Stimulated activated CD4-positive, alpha-beta T cell treated with anti-CD3 and anti-CD28 coated beads, Interleukin-1b, Interleukin-23, amount 100 ng/mL, for 24 hours (primary cell): ENCODE measurements around the gene BCAS3.
"Not testable (repeated sequence)": the region's sequence is repeated elsewhere in the genome, so short reads cannot be mapped to it uniquely, and the experiment has no call there.

Experiments
- DNase-seq, 4 experiments: peaks; one replicate each; pipeline ENCODE4 v3.0.0-alpha.2; 2020; ENCODE audit warnings: low read depth in 4 of 4, low spot score in 1 of 4

The BCAS3 gene

DNA sequence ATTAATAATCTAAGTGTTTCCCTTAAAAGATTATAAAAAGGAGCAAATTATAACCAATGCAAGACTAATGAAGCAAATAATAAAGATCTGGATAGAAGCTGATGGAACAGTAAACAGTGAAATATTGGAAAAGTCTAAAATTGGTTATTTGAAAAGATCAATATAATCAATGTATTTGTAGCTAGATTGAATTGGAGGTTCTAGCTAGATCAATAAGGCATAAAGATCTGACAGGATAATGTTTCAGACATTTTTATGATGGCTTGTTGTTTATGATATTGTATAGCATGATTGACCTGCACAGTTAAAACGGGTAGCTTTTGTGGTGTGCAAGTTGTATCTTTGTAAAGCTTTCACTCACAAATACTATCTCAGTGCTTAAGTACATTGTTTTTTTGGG lies 245.3 kb downstream of the BCAS3 start:
- DNase-seq = no peak

DNA sequence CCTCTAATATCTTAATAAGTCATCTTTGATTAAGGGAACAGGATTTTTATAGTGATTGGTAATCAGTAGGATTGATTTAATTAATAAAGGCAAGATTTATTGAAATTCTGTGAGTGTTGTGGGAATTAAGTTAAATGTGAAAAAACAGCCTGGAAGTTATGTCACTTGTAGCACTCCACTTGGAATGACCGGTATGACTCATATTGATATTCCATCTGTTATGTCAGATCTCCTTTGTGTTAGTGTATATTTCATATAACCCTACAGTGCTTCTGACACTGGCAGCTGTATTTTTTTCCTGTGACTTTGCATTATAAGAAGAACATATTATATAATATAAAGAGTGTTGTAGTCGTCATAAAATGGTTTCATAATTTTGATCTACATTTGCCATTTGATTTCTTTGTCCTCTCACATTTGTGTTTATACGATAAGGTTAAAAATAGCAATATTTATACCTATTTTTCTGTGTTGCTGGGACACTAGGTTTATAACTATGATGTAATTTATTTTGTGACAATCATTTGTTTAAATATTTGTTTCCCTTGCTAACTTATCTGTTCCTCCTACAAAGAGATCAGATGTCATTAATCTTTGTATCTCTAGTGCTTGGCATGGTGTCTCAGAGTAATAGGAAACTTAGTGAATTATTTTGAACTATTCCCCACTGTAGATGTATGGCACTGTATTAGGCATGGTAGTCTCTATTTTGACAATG lies 249.0 kb downstream of the BCAS3 start:
- no peak for DNase-seq

DNA sequence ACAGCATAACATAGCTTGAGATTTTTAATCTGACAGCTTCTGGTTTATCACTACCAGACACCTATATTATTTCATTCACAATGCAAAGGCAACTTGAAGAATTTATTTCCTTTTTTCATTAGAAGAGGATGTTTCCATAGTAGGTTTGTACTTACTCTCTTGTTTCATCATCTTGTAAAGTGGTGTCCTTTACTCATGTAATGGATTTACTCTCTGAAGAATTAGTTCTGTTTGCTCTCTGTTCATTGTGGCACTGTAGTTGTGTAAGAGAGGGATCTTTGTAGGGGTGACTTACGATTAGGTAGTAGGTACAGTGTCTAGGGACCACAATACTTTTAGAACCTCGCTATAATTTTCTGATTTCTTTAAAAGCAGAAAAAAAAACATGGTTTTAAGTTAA lies 256.1 kb downstream of the BCAS3 start:
- DNase-seq = no peak

DNA sequence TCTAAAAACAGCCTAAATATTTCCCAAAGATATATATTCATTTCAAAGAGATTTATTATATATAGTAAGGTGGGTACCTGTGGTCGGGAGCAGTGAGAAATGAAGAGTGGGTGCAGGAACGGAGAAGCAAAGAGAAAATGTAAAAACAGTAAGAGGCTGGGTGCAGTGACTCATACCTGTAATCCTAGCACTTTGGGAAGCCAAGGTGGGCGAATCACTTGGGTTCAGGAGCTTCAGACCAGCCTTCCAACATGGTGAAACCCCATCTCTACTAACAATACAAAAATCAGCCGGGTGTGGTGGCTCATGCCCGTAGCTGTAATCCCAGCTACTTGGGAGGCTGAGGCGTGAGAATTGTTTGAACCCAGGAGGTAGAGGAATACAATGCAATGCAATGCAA lies 257.1 kb downstream of the BCAS3 start:
- no peak for DNase-seq

DNA sequence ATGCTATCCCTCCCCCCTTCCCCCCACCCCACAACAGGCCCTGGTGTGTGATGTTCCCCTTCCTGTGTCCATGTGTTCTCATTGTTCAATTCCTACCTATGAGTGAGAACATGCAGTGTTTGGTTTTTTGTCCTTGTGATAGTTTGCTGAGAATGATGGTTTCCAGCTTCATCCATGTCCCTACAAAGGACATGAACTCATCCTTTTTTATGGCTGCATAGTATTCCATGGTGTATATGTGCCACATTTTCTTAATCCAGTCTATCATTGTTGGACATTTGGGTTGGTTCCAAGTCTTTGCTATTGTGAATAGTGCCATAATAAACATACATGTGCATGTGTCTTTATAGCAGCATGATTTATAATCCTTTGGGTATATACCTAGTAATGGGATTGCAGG lies 258.3 kb downstream of the BCAS3 start:
- DNase-seq = not testable (repeated sequence)

DNA sequence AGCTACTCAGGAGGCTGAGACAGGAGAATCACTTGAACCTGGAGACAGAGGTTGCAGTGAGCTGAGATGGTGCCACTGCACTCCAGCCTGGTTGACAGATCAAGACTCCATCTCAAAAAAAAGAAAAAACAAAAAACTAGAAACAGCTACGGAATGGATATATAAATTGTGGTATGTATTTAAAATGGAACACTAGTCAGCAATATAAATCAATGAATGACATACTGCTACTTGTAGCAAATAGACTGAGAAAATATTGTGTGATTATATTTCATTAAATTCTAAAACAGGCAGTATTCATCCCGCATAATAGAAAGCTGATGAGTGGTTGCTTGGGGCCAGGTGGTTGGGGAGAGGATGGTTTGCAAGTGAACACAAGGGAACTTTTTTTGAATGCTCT lies 261.7 kb downstream of the BCAS3 start:
- no peak for DNase-seq

DNA sequence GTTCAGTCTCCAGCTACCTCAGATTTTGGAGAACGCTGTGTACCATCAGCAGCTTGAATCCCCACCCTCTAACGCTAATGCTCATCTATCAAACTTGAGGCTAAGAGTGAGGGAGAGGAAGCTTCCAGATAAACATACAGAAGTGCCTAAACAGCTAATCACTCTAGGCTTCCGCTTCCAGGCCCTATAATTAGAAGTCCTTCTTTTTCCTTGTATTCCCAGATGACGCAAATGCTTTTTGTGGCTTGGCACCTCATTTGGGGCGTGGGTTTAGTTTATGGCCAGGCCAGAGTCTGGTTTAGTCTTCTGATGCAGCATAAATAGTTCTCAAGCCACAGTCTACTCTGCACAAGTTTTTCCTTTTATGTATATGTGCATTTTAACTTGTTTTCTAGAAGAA lies 263.4 kb downstream of the BCAS3 start:
- DNase-seq = no peak

DNA sequence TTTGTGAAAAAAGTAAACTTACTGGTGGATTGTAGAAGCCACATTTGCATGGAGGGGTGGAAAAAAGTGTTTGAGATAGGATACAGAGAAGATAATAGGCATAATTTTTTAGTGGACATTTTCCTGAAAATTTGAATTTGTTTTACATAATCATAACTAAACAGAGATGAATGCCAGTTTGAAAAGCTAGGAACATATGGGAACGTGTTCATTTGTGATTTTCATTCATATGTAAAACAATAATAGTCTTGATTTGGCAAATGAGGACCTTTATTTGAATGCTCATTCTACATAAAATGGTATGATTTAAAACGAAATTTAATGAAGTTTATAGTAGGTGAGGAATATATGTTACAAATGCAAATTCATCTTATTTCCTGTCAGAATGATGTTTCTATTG lies 263.9 kb downstream of the BCAS3 start:
- no peak for DNase-seq

DNA sequence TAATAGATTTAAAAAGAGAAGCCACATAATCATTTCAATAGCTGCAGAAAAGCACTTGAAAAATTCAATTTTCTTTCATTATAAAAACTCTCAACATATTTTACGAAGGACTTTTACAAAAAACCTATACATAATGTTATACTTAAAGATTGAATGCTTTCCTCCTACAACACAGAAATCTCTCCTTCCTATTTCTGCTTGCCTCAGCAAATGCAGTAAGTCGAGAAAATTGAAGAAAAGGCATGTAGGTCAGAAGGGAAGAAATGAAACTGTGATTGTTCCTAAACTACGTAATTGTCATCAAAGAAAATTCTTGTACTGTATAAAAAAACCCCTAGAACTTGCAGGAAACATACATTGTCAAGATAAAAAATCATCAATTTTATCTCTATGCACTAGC lies 267.1 kb downstream of the BCAS3 start:
- no peak for DNase-seq

DNA sequence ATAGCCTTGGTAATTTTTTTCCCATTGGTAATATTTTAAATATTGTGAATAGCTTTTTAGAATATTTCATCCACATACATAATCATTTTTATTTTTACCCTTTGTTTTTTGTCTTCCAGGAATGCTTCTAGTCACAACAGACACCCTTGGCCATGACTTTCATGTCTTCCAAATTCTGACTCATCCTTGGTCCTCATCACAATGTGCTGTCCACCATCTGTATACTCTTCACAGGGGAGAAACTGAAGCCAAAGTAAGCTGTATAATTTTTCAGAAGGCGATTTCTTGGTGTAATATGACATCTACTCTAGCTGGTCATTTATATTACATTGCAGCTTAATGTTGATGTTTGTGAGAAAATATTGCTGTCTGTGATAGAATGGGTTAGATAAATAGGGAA lies 269.4 kb downstream of the BCAS3 start:
- no peak for DNase-seq

DNA sequence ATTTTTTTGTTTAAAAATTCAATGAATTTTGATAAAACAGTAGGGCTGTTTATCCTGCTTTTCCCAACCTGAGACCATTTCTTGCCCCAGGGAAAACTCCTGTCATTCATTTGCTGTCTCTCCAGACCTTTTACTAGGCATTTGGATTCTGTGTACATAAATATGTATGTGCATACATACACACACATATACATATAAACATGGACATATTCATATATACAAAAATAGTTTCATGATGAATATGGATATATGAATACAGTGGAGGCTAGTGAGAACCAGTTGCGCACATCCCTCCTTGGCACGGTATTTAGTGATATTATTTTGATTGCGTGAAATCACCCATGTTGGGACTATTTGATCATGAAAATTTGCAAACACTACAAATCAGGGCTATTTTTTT lies 269.9 kb downstream of the BCAS3 start:
- DNase-seq = no peak

DNA sequence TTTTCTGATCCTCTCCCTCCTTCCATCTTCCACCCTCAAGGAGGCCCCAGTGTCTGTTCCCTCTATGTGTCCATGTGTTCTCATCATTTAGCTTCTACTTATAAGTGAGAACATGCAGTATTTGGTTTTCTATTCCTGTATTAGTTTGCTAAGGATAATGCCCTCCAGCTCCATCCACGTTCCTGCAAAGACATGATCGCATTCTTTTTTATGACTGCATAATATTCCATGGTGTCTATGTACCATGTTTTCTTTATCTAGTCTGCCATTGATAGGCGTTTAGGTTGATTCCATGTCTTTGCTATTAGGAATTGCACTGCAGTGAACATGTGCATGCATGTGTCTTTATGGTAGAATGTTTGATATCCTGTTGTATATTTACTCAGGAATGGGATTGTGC lies 275.1 kb downstream of the BCAS3 start:
- no peak for DNase-seq

DNA sequence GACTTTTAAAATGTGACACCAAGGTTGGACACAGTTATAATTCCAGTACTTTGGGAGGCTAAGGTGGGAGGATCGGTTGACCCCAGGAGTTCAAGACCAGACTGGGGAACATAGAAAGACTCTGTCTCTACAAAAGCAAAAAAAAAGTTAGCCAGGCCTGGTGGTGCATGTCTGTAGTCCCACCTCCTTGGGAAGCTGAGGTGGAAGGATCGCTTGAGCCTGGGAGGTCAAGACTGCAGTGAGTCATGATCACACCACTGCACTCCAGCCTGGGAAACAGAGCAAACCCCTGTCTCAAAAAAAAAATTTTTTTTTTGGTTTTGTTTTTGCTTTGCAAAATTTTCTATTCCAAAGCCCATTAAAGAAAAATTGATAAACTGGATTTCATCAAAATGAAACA lies 281.4 kb downstream of the BCAS3 start:
- no peak for DNase-seq

DNA sequence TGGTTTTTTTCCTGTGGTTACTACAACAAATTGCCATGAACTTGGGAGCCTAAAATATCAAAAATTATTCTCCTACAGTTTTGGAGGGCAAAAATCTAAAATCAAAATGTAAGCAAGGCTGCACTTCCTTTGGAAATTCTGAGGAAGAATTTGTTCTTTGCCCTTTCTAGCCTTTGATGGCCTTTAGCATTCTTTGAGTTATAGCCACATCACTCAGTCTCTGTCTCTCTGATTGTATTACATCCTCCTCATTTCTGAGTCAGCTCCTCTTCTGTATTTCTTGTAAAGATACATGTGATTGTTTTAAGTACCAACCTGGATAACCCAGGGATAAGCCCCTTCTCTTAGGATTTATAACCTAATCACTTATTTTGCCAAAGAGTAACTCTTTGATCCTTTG lies 282.0 kb downstream of the BCAS3 start:
- DNase-seq = no peak

DNA sequence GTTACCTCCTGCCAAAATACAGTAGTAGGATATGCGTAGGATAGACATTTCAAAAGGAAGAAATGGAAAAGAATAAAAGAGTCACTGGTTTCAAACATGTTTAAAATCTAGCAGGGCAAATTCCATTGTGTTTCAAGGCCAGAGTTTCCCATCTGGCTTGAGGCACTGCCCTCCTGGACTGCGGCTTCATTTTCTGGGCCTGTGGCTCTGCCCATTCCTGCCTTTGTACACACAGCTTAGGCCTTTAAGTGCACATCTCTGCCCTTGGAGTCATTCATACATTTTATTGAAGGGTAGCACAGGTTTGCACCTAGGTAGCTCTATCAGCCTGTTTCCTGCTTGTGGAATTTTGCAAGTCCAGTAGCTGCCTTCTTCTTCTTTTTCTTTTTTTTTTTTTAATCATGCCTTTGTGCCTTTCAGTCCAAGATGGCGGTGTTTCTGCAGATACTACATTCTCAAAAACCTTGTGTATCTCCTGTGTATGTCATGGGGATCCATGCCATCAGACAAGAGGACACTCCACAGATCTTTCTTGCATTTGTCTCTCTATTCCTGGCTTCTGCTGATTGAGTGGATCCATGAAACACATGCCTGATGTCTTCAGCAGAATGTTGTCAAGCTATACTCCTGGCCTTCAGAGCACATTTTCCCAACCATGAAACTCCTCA lies 282.9 kb downstream of the BCAS3 start:
- DNase-seq = no peak

DNA sequence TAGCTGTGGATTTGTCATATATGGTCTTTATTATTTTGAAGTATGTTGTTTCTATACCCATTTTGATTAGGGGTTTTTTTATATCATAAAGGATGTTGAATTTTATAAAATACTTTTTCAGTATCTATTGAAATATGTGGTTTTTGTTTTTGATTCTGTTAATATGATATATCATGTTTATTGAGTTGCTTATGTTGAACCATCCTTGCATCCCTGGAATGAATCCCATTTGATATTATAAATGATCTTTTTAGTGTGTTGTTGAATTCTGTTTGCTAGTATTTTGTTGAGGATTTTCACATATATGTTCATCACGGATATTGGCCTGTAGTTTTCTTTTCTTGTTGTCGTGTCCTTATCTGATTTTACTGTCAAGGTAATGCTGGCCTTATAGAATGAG lies 286.5 kb downstream of the BCAS3 start:
- no peak for DNase-seq

DNA sequence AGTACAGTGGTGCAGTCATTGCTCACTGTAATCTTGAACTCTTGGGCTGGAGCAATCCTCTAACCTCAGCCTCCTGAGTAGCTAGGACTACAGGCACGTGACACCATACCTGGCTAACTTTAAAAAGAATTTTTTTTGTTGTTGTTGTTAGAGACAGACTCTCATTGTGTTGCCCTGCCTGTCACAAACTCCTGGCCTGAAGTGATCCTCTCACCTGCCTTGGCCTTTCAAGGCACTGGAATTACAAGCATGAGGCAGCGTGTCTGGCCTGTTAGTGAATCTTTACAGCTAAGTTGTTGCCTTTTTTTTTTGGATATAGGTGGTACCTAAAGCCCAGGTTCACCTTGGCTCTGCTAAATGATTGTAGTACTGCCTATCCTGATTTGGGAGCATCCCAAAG lies 290.6 kb downstream of the BCAS3 start:
- DNase-seq = no peak

DNA sequence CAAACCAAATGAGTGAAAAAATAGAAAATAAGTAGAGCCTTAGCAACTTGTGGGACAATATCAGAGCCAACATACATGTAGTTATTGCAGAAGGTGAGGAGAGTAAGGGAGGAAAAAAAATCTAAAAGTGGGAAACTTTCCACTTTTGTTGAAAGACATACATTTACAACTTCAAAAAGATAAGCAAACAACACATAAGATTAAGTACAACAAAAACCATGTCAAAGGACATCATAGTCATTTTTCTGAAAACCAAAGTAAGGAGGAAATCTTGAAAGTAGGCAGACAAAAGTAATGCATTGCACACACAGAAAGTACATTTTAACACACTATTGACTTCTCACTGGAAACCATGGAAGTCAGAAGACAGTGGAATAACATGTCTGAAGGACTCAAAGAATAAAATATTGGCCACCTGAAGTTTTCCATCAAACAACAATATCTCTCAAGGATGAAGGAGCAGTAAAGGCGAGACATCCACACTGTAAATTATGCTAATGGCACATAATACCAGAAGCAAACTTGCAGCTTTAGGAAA lies 291.9 kb downstream of the BCAS3 start:
- DNase-seq = no peak

DNA sequence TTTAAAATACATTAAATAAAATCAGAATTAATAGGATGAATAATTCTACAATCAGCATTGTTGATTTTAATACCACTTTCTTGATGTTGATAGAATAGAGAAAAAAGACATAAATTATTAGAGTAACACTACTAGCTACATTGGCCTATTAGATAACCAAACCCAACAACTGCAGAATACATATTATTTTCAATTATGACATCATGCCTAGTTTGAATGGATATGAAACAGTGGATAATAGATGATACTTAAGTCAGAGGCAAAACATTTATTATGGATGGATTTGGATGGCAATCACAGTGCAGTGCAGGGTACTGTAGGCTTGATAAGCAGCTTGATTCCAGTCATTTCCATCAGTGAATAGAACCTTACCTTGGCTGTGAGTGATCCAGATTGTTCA lies 293.1 kb downstream of the BCAS3 start:
- no peak for DNase-seq

DNA sequence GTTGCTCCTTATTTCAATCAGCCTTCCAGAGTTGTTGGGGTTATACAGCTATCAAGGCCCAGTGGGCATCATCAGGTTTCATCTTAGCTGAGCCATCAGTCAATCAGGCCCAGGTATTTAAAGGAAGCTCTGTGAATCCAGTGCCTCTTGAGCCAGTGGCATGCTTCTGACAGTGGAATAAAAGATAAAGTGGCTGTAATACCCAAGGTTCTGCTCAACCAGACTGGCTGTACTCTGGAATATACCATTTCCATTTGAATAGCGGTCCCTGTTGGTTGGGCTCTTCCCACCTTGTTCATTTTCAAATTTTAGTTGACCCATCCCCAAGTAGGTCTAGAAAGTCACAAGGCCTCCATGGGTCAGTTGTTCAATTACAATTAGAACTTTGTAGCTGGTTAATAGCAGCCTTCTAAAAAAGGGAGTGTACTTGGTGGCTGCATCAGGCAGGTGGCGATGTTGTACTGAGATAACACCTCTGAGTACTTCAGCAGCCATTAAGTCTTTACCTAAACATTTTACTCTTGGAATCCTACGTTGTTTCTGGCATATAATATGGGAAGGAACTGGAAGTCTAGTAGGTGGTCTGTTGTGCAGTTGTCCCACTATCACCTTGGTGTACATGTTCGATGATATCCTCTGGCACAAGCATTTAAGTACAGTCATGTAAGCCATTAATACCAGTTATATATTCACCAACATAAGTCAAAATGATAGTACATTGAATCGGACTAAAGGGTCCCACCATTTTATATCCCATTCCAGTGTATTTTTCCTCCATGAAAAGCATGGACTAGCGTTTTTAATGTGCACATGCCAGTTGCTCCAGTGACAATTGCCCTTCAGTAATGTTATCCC lies 294.1 kb downstream of the BCAS3 start:
- DNase-seq = peak in 2 of 4 experiments; percentile 3 to 4

DNA sequence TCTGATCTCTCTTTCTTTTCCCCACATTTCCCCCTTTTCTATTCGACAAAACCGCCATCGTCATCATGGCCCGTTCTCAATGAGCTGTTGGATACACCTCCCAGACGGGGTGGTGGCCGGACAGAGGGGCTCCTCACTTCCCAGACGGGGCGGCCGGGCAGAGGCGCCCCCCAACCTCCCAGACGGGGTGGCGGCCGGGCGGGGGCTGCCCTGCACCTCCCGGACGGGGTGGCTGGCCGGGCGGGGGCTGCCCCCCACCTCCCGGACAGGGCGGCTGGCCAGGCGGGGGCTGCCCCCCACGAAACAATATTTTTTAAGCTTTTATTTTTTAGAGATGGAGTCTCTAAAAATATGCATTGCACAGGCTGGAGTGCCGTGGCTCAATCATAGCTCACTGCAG lies 299.2 kb downstream of the BCAS3 start:
- DNase-seq = not testable (repeated sequence)

DNA sequence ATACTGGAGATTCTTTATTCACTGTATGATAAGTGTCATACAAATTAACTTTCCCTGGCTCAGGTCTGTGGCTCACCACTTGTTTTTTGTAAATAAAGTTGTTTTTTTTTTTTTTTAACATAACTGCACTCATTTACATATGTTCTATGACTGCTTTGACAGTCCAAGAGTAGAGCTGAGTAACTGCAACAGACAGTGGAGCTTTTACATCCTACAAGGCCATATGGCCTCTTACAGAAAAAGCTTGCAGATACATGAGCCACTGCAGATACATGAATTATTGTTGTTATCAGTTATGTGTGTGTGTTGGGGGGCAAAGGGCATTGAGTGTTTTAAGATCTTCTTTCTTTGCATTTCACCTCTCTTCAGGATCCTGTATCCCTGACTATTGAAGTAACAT lies 311.7 kb downstream of the BCAS3 start:
- no peak for DNase-seq
